CD4-positive, alpha-beta T cell treated with Interleukin-4 for 1 hour (primary cell): Measurements from ENCODE around the gene DIPK2A.

Experiments used
- DNase-seq, 2 donors: peaks; one replicate each; pipeline ENCODE4 v3.0.0-alpha.2; 2020 to 2022

Gene DIPK2A

DNA sequence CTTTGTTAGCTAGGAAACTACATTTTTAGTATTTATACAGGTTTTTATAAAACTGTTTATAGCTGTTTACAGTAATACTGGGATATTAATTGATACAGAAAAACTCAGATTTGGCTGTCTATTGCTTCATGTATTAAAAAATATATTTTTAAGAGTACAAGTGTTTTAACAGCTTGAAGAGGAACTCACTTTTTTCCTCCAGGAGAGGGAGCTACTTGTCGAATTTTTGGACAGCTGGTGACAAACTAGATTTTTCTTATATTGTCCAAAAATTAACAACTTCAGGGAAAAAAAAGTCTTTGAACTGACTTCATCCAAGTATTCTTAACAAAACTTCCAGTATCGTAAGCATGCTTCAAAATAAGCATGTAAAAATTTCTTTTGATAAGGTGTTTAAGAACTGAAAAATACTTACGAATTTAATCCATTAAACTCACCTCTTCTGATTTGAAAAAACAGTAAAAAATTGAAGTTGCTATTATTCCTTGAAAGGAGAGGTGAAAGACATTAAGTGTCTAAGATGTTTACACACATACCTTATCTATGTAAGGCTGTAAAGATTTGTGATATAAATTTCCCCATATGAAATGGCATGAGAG lies 4.0 kb downstream of the DIPK2A start:
- DNase-seq, result peak in 1 of 2 donors; percentile 45

DNA sequence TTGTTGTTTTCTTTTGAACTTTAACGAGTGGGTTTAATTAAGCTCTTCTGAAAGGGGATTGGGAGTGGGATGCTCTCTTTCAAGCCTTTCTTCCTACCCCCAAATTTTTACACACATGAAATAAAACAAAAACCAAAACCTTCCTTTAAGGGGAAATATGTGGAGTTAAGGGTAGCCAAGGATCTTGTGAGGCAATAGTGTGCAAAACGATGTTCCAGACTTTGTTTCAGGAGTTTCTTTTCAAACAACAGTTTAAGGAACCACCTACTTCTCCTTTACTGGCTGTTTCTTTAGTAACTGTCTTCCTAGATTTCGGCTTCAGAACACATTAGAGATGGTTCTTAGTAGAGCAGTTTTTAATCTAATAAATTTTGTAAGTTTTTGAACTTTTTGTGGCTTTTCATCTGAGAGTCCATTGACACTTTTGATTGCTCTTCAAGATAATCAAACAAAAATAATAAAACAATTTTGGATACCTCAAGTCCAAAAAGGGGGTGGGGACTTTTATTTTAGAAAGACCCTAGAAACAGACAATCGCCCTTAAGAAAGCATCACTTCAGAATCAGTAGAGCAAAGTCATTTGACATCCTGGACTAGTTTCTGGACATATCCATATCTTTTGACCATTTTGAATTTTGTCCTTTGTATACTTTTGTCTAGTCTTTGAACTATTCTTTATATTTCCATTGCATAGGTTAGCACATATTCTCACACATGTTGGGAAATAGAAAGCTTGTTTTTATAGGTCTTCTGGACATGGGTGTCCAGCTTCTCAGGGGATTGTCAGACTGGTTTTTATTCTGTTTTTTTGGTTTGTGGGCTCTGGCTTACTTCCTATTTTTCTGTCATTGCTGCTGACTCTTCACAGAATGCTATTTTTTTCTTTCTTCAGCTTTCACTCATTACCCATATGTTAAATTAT lies 6.0 kb downstream of the DIPK2A start:
- no peak for DNase-seq

DNA sequence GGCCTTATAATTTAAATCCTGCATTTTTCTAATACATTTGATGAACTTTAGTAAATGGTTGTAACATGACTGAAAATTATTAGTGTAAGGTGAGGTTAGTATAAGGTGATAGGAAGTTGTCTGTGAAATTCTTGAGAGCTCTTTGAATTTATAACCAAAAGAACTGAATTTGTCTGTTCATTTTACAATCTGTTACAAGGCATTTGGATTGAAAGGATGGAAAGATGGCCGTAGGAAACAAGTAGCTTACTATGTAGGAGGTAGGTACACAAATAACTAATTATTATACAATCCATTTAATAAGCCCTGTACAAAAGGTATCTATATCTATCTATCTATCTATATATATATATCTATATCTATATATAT lies 6.6 kb downstream of the DIPK2A start:
- DNase-seq, result no peak

DNA sequence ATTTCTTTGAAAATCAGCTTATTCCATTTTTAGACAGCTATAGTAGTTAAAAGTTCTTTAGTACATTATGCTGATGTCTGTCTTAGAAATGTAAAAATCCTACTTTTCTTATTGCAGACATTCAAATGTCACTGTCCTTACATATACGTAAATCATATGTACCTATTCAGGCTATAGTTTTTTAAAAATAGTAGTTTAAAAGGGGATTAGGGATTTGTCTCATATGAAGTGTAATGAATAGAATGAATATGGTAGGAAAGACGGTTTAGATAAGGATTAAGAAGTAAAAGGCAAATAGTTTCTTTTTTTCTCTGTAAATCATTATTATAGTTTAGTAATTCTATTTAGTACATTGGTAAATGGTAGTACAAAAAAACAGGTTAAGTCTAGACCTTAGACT lies 7.4 kb downstream of the DIPK2A start:
- DNase-seq, result no peak

DNA sequence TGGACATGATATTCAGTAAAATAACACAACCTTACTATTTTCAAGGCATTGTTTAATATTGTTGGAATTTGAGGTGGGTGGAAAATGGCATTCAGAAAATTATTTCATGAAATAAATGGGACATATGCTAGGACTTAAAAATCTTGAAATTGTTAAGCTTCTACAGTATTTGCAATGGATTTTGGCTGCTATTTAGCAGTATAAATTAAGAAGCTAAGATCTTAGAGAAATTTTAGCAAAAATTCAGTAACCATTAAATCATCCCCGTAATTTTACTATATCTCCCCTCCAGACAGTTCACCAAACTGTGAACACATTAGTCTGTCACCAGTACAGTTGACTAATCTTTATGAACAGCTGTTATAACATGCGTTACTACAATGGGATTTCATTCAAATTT lies 8.2 kb downstream of the DIPK2A start:
- no peak for DNase-seq

DNA sequence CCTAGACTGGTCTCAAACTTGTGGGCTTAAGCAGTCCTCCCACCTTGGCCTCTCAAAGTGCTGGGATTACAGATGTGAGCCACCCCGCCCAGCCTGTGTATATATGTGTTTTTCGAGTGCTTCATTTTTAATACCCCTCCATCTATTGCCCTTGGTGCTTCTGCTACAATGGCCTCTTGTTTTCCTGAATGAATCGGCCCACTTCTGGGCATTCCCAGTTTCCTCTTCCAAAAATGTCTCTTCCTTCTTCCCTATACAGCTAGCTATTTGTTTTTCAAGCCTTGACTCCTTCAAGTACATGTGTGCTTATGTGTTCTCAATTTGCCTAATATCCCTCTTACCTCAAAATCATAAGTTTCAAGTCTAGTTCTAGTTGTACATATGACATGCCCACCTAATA lies 16.7 kb downstream of the DIPK2A start:
- no peak for DNase-seq

DNA sequence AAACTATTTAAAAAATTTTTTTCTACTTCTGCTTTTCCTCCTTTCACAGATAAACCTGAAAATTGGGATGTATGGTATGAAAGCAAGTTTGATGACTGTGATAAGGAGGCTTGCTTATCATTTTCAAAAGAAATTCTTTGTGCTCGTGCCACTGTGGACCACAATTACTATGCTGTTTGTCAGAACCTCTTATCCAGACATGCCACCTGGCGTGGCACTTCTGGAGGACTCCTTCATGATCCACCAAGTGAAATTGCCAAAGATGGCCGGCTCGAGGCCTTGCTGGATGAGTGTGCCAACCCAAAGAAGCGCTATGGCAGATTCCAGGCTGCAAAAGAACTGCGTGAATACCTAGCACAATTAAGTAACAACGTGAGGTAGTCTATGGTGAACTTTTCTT lies 17.8 kb downstream of the DIPK2A start:
- no peak for DNase-seq

DNA sequence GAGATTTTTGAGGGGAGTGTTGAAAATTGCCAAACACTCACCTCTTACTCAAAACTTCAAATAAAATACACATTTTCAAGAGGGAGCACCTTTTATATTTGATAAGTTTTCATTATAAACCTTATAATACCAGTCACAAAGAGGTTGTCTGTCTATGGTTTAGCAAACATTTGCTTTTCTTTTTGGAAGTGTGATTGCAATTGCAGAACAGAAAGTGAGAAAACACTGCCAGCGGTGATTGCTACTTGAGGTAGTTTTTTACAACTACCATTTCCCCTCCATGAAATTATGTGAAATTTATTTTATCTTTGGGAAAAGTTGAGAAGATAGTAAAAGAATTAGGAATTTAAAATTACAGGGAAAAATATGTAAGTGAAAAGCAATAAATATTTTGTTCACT lies 20.1 kb downstream of the DIPK2A start:
- no peak for DNase-seq

DNA sequence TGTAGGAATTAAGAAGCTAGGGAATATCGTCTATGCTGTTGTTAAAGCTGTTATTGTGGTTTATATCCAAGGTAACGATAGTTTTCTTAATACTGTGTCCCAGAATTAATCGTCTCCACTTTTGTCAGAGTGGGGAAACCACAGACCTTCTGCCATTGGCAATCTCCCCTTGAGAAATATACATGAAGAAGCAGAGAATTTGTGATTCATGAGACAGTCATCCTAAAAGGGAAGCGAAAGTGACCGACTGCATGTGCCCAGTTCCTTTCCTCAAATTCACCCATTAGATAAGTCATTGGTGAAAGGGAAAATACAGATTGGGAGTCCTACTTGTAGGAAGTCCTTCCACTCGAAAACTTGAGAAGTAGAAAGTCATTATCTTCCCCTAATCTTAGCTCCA lies 26.6 kb downstream of the DIPK2A start:
- DNase-seq, result peak in 1 of 2 donors; percentile 48

DNA sequence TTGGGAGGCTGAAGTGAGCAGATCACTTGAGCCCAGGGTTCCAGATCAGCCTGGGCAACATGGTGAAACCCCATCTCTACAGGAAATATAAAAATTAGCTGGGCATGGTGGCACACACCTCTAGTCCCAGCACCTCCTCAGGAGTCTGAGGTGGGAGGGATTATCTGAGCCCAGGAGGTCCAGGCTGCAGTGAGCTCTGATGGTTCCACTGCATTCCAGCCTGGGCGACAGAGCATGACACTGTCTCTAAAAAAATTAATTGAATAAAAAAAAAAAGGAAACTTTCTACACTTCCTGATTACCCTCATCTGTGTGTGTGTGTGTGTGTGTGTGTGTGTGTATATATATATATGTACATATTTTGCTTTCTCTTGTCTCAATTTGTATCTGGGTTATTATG lies 31.4 kb downstream of the DIPK2A start:
- DNase-seq, result no peak

DNA sequence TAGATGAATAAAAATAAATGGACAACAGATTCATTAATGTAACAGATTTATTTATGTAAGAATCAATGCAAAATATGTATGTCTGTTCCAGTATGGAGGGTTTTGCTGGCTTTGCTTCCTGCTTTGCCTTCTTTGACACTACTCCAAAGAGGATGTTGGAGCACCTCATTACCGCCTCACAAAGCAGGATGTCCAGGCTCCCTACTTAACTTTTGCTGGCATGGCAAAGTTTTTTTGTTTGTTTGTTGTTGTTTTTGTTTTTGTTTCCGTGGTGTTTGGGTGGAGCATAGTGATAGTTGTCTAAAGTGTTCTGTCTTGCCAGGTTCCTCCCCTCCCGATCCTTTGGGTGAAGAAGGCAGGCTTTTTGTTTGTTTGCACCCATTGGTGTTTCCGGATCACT lies 38.7 kb downstream of the DIPK2A start:
- no peak for DNase-seq

DNA sequence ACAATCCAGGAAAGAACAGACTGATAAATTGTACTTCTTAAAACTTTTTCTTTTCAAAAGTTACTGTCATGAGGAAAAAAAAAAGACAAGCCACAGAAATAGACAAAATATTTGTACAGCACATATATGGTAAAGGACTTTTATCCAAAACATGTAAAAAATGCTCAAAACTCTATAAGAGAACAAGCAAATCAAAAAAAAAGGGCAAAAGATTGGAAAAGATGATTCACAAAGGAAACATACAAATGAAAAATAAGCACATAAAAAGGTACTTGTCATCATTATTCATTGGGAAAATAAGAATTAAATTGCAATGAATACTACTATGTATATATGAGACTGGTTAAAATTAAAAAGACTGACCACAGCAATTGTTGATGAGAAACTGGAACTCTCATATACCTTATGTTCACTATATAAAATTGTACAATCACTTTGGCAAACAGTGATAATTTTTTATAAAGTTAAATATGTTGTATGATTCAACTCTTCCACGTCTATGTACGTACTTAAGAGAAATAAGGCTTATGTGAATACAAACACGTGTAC lies 39.7 kb downstream of the DIPK2A start:
- DNase-seq, result no peak

DNA sequence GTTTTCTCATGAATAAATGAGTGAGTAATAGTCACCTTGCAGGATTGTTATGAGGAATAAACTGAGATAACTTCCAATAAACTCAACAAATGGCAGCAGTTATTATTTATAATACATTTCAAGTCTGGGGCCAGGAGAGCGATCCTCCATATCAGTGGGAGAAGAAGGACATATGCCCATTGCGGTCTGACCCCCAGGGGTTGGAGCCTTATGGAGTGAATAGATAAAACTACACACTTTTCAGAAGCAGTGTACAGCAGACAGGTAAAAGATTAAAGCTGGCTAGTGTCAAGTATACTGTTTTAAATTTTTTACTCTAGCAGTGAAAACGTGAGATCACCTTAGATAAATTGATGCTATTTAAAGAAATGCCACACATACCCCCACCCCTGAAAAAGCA lies 43.5 kb downstream of the DIPK2A start:
- no peak for DNase-seq

DNA sequence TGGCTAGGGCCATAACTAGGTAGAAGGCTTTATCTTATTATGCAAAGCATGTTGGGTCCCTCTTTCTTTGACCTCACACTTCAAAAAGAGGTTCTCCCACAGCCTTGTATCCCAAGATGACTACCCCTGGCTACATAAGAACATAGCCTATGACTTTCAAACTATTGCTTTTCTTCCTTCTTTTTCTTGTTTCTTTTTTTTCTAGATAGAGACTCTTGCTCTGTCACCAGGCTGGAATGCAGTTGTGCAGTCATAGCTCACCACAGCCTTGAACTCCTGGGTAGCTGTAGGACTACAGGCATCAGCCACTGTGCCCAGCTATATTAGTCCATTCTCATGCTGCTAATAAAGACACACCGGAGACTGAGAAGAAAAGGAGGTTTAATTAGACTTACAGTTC lies 47.2 kb downstream of the DIPK2A start:
- DNase-seq, result no peak
